ENCODE measurements around the gene RGS8. TPM values are rescaled to one million over a fixed set of nuclear protein-coding genes. Genes with fewer than 3 reads are reported as not detected.

Gene RGS8
- total RNA-seq, 1 experiment from 2014 or later, result not detected

GRCh38 chr1:182725259-182726255 is 41.2 kb upstream of the RGS8 start:
- Histone ChIP-seq H3K27ac (no peak overlapping the region), H3K4me3 (no peak overlapping the region), H4K20me1 (ENCODE audit: insufficient read depth) (no peaks in the 10 kb centered on the region), H3F3A (ENCODE audit: insufficient read depth, low read depth) (no peaks in the 10 kb centered on the region), H3K9me3 (ENCODE audit: insufficient read depth, low read depth) (no peaks in the 10 kb centered on the region), H3K4me2 (no peak overlapping the region), H3K27me3 (ENCODE audit: insufficient read depth, low read depth) (no peaks in the 10 kb centered on the region), H3K79me2 (ENCODE audit: low read depth) (no peaks in the 10 kb centered on the region), H3K36me3 (ENCODE audit: low read depth) (no peaks in the 10 kb centered on the region), H3K9me2 (ENCODE audit: insufficient read depth) (0 out of 2 replicates have a peak, but pooled peaks cover 2% of the 10 kb centered on the region), H2AFZ (no peak overlapping the region; the same call in 1 of the 2 replicates), H3K4me1 (replicated peaks; ENCODE audit: insufficient read depth) (no peaks in the 10 kb centered on the region)
- intact Hi-C loops (cut with micrococcal nuclease; ENCODE audit: unreplicated experiment), result no loop called here
- DNase-seq, result no peak
- CTCF ChIA-PET, result no interaction called here
- TF ChIP-seq EZH2 (IDR thresholded peaks at IDR 0.05; ENCODE audit: low read depth) (no peak), CTCF (conservative IDR thresholded peaks at IDR 0.05) (no peak)
- POLR2A ChIA-PET (ENCODE audit: unreplicated experiment), result no interaction called here
- BruUV-seq (replicated peaks), result no TSS peak

GRCh38 chr1:182724215-182724614 is 39.8 kb upstream of the RGS8 start:
- ChIA-PET CTCF (no interaction called here), POLR2A (ENCODE audit: unreplicated experiment) (no interaction called here)
- DNase-seq, result no peak
- H3F3A ChIP-seq (ENCODE audit: insufficient read depth, low read depth), result no peaks in the 10 kb centered on the region
- H3K4me2 ChIP-seq, result no peak overlapping the region
- H3K79me2 ChIP-seq (ENCODE audit: low read depth), result no peaks in the 10 kb centered on the region
- no TSS peak for BruUV-seq (replicated peaks)
- H3K4me3 ChIP-seq, result no peak overlapping the region
- no peak overlapping the region for H2AFZ ChIP-seq
- no peaks in the 10 kb centered on the region for H3K27me3 ChIP-seq (ENCODE audit: insufficient read depth, low read depth)
- no peak overlapping the region for H3K27ac ChIP-seq
- no peaks in the 10 kb centered on the region for H3K36me3 ChIP-seq (ENCODE audit: low read depth)
- H3K9me2 ChIP-seq (ENCODE audit: insufficient read depth), result 0 out of 2 replicates have a peak, but pooled peaks cover 2% of the 10 kb centered on the region
- TF ChIP-seq CTCF (conservative IDR thresholded peaks at IDR 0.05) (no peak), EZH2 (IDR thresholded peaks at IDR 0.05; ENCODE audit: low read depth) (no peak)
- no peaks in the 10 kb centered on the region for H3K9me3 ChIP-seq (ENCODE audit: insufficient read depth, low read depth)
- H4K20me1 ChIP-seq (ENCODE audit: insufficient read depth), result no peaks in the 10 kb centered on the region
- intact Hi-C loops (cut with micrococcal nuclease; ENCODE audit: unreplicated experiment), result no loop called here
- H3K4me1 ChIP-seq (replicated peaks; ENCODE audit: insufficient read depth), result no peaks in the 10 kb centered on the region

GRCh38 chr1:182723200-182723599 is 38.8 kb upstream of the RGS8 start:
- H3K27ac ChIP-seq, result no peak overlapping the region
- no TSS peak for BruUV-seq (replicated peaks)

More at GRCh38 chr1:182723200-182723599, 38.8 kb upstream of the RGS8 start:
- Histone ChIP-seq H3K4me3 (no peak overlapping the region), H2AFZ (peak overlapping the region; percentile 60; the same call in 1 of the 2 replicates), H3K27me3 (ENCODE audit: insufficient read depth, low read depth) (no peaks in the 10 kb centered on the region), H3K9me3 (ENCODE audit: insufficient read depth, low read depth) (no peaks in the 10 kb centered on the region), H3K36me3 (ENCODE audit: low read depth) (no peaks in the 10 kb centered on the region), H3K4me2 (no peak overlapping the region), H4K20me1 (ENCODE audit: insufficient read depth) (no peaks in the 10 kb centered on the region), H3K4me1 (replicated peaks; ENCODE audit: insufficient read depth) (no peaks in the 10 kb centered on the region), H3F3A (ENCODE audit: insufficient read depth, low read depth) (no peaks in the 10 kb centered on the region), H3K79me2 (ENCODE audit: low read depth) (no peaks in the 10 kb centered on the region), H3K9me2 (ENCODE audit: insufficient read depth) (no peaks in the 10 kb centered on the region)
- TF ChIP-seq EZH2 (IDR thresholded peaks at IDR 0.05; ENCODE audit: low read depth) (no peak), CTCF (conservative IDR thresholded peaks at IDR 0.05) (no peak)
- DNase-seq, result no peak
- POLR2A ChIA-PET (ENCODE audit: unreplicated experiment), result no interaction called here
- CTCF ChIA-PET, result no interaction called here
- intact Hi-C loops (cut with micrococcal nuclease; ENCODE audit: unreplicated experiment), result no loop called here
